Stimulated activated CD4-positive, alpha-beta T cell treated with anti-CD3 and anti-CD28 coated beads, Interleukin-2, amount 100 ng/mL, for 24 hours (primary cell): ENCODE measurements around the gene CACNB1.
"Not testable (repeated sequence)": the region's sequence is repeated elsewhere in the genome, so short reads cannot be mapped to it uniquely, and the experiment has no call there.

Experiments
- DNase-seq, 2 donors: peaks; one replicate each; pipeline ENCODE4 v3.0.0-alpha.2; 2020

Gene CACNB1

GRCh38 chr17:39173526-39174274 lies 23.8 kb downstream of the CACNB1 start:
- DNase-seq = no peak

- no peak for DNase-seq
Measured at GRCh38 chr17:39173080-39173479, 24.4 kb downstream of the CACNB1 start.

- no peak for DNase-seq
Measured at GRCh38 chr17:39171933-39172332, 25.5 kb downstream of the CACNB1 start.

GRCh38 chr17:39170558-39170957 lies 26.9 kb downstream of the CACNB1 start:
- DNase-seq = no peak

- DNase-seq = no peak
Measured at GRCh38 chr17:39170109-39170508, 27.4 kb downstream of the CACNB1 start.

GRCh38 chr17:39169518-39169917 lies 28.0 kb downstream of the CACNB1 start:
- no peak for DNase-seq

GRCh38 chr17:39169101-39169500 lies 28.4 kb downstream of the CACNB1 start:
- no peak for DNase-seq

- DNase-seq = not testable (repeated sequence)
Measured at GRCh38 chr17:39168503-39168902, 29.0 kb downstream of the CACNB1 start.

- DNase-seq = no peak
Measured at GRCh38 chr17:39167476-39167875, 30.0 kb downstream of the CACNB1 start.

- no peak for DNase-seq
Measured at GRCh38 chr17:39166437-39167335, 30.8 kb downstream of the CACNB1 start.

GRCh38 chr17:39165841-39166349 lies 31.6 kb downstream of the CACNB1 start, which contains the start of gene ARL5C:
Gene ARL5C, minus strand, starts transcription at chr17:39166161. Its CDS starts 401 bp downstream, at chr17:39165760.
- no peak for DNase-seq

- no peak for DNase-seq
Measured at GRCh38 chr17:39165178-39165840, 32.2 kb downstream of the CACNB1 start.

- DNase-seq = peak; percentile 82
Measured at GRCh38 chr17:39164675-39165143, 32.8 kb downstream of the CACNB1 start.

- no peak for DNase-seq
Measured at GRCh38 chr17:39161962-39162361, 35.5 kb downstream of the CACNB1 start.

- no peak for DNase-seq
Measured at GRCh38 chr17:39158623-39159022, 38.8 kb downstream of the CACNB1 start.

GRCh38 chr17:39156491-39156890 lies 41.0 kb downstream of the CACNB1 start:
- no peak for DNase-seq

- DNase-seq = no peak
Measured at GRCh38 chr17:39155654-39156053, 41.8 kb downstream of the CACNB1 start.

- DNase-seq = peak; percentile 96 to 98
Measured at GRCh38 chr17:39153599-39154051, 43.8 kb downstream of the CACNB1 start.

- peak in 1 of 2 donors; percentile 28 for DNase-seq
Measured at GRCh38 chr17:39151943-39152818, 45.3 kb downstream of the CACNB1 start.

GRCh38 chr17:39151150-39151942 lies 46.1 kb downstream of the CACNB1 start, which contains the start of gene PLXDC1:
Gene PLXDC1, minus strand, starts transcription at chr17:39151637. Its CDS starts 200 bp downstream, at chr17:39151437.
- DNase-seq = peak; percentile 27 to 29

GRCh38 chr17:39150795-39151149 lies 46.7 kb downstream of the CACNB1 start:
- no peak for DNase-seq
